HepG2 (cell line): Measurements from ENCODE around the gene VWA3A. TPM values are rescaled to one million over a fixed set of nuclear protein-coding genes. Genes with fewer than 3 reads are reported as not detected.
A peak's percentile ranks its signal among the peaks of the same experiment; 100 is the strongest.

ENCODE experiments used
- CREB3 ChIP-seq: sonication (generic); formaldehyde crosslinking; IDR thresholded peaks from 2 replicates; pipeline ENCODE4 v1.5.0; 2020; ENCODE audit warnings: missing genetic modification reagents
- DMAP1 ChIP-seq: IDR thresholded peaks from 2 replicates; pipeline ENCODE4 v1.6.1; 2016
- GPBP1L1 ChIP-seq: sonication (generic); formaldehyde crosslinking; IDR thresholded peaks from 2 replicates; pipeline ENCODE4 v1.5.0; 2020; ENCODE audit warnings: mild to moderate bottlenecking, missing genetic modification reagents
- NFRKB ChIP-seq: fragments of 450-650 bp; IDR thresholded peaks from 2 replicates; pipeline ENCODE4 v1.6.1; 2017
- NR2F1 ChIP-seq, 2 experiments: fragments of 450-650 bp in 1 of 2; formaldehyde crosslinking in 1 of 2; IDR thresholded peaks; 2 replicates each; pipeline versions ENCODE4 v1.5.0 to v1.6.1; 2016 to 2020; ENCODE audit warnings: mild to moderate bottlenecking in 1 of 2, missing compliant biosample characterization in 1 of 2, missing genetic modification reagents in 1 of 2, moderate library complexity in 1 of 2
- PRMT3 ChIP-seq: sonication (generic); formaldehyde crosslinking; IDR thresholded peaks from 2 replicates; pipeline ENCODE4 v1.8.1; 2022; ENCODE audit warnings: low read depth, mild to moderate bottlenecking, moderate library complexity, missing genetic modification reagents, borderline replicate concordance
- SYNCRIP ChIP-seq: fragments of 200-400 bp; formaldehyde crosslinking; IDR thresholded peaks from 2 replicates; pipeline ENCODE4 v1.6.1; 2018; ENCODE audit warnings: mild to moderate bottlenecking, low read depth, low read length; ENCODE audit not compliant: insufficient read depth
- THAP7 ChIP-seq: sonication (generic); formaldehyde crosslinking; IDR thresholded peaks from 2 replicates; pipeline ENCODE4 v1.8.1; 2023; ENCODE audit warnings: mild to moderate bottlenecking, missing genetic modification reagents
- ZBTB1 ChIP-seq: sonication (generic); formaldehyde crosslinking; IDR thresholded peaks from 2 replicates; pipeline ENCODE4 v1.4.0; 2020; ENCODE audit warnings: missing genetic modification reagents, borderline replicate concordance
- ZNF512 ChIP-seq: sonication (generic); formaldehyde crosslinking; IDR thresholded peaks from 2 replicates; pipeline ENCODE4 v1.4.0; 2020; ENCODE audit warnings: mild to moderate bottlenecking, missing genetic modification reagents
- ZNF816 ChIP-seq: sonication (generic); formaldehyde crosslinking; IDR thresholded peaks from 2 replicates; pipeline ENCODE4 v1.8.0; 2022; ENCODE audit warnings: missing genetic modification reagents, mild to moderate bottlenecking, borderline replicate concordance
- ZSCAN31 ChIP-seq: sonication (generic); formaldehyde crosslinking; IDR thresholded peaks from 2 replicates; pipeline ENCODE4 v1.5.0; 2020; ENCODE audit warnings: low read depth, mild to moderate bottlenecking, missing genetic modification reagents
- polyA plus RNA-seq, 8 experiments: library from polyadenylated mRNA; depleted of rRNA in 3 of 8; stranded (reverse) in 7 of 8; unstranded in 1 of 8; fragments of >200 nt; fragmentation: Illumina TruSeq in 4 of 8; extraction: Trizol in 4 of 8; gene quantifications; 2 replicates each; pipeline versions ENCODE4 v1.2.1 to v1.2.3, GENCODE V29; 2011 to 2016; ENCODE audit warnings: low read depth in 4 of 8, missing spikeins in 1 of 8, mixed read lengths in 1 of 8; ENCODE audit not compliant: insufficient read depth in 1 of 8
- total RNA-seq, 5 experiments: library from RNA; depleted of rRNA; stranded (reverse); fragments of >200 nt; fragmentation: Illumina TruSeq; extraction: Trizol; gene quantifications; 2 replicates each; pipeline ENCODE4 v1.2.3, GENCODE V29; 2016; ENCODE audit warnings: low read depth in 1 of 5
- TF ChIP-seq, protein P1 (sequence below): sonication (generic); formaldehyde crosslinking; IDR thresholded peaks from 2 replicates; pipeline ENCODE4 v1.8.0; 2022; ENCODE audit warnings: mild to moderate bottlenecking, missing genetic modification reagents, borderline replicate concordance
- TF ChIP-seq, protein P2 (sequence below): sonication (generic); formaldehyde crosslinking; IDR thresholded peaks from 2 replicates; pipeline ENCODE4 v1.5.1; 2020; ENCODE audit warnings: missing genetic modification reagents, mild to moderate bottlenecking, borderline replicate concordance
- TF ChIP-seq, protein P3 (sequence below): sonication (generic); formaldehyde crosslinking; IDR thresholded peaks from 2 replicates; pipeline ENCODE4 v1.4.0; 2020; ENCODE audit warnings: missing genetic modification reagents, mild to moderate bottlenecking, borderline replicate concordance

Gene VWA3A
- total and polyA plus RNA-seq, 2 of the 13 experiments (the other 11 are each of a cell fraction or from before 2014, with no cell fraction given), result 0.03 to 0.07 TPM

GRCh38 chr16:22192261-22193062 is 100.1 kb downstream of the VWA3A start (continued):
- TF ChIP-seq, protein P1, sequence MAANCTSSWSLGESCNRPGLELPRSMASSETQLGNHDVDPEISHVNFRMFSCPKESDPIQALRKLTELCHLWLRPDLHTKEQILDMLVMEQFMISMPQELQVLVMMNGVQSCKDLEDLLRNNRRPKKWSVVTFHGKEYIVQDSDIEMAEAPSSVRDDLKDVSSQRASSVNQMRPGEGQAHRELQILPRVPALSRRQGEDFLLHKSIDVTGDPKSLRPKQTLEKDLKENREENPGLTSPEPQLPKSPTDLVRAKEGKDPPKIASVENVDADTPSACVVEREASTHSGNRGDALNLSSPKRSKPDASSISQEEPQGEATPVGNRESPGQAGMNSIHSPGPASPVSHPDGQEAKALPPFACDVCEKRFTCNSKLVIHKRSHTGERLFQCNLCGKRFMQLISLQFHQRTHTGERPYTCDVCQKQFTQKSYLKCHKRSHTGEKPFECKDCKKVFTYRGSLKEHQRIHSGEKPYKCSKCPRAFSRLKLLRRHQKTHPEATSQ, result peak; percentile 98; the same call in 1 of the 2 replicates
- TF ChIP-seq THAP7 (peak; percentile 28; the same call in 1 of the 2 replicates), ZNF816 (0 out of 2 replicates have a peak, but pooled peaks have one; percentile 95), NFRKB (no peak), GPBP1L1 (no peak), ZSCAN31 (CRISPR knock-in tag) (peak; percentile 97), DMAP1 (peak; percentile 93), ZBTB1 (CRISPR knock-in tag) (no peak), CREB3 (CRISPR knock-in tag) (no peak), SYNCRIP (no peak), ZNF512 (no peak), NR2F1 (CRISPR knock-in tag; IDR thresholded peaks at IDR 0.05) (no peak; a peak in 1 of 4 replicates), PRMT3 (CRISPR knock-in tag) (0 out of 2 replicates have a peak, but pooled peaks have one; percentile 68)
- TF ChIP-seq, protein P2, sequence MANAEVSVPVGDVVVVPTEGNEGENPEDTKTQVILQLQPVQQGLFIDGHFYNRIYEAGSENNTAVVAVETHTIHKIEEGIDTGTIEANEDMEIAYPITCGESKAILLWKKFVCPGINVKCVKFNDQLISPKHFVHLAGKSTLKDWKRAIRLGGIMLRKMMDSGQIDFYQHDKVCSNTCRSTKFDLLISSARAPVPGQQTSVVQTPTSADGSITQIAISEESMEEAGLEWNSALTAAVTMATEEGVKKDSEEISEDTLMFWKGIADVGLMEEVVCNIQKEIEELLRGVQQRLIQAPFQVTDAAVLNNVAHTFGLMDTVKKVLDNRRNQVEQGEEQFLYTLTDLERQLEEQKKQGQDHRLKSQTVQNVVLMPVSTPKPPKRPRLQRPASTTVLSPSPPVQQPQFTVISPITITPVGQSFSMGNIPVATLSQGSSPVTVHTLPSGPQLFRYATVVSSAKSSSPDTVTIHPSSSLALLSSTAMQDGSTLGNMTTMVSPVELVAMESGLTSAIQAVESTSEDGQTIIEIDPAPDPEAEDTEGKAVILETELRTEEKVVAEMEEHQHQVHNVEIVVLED, result peak; percentile 39; the same call in 1 of the 2 replicates
- TF ChIP-seq, protein P3, sequence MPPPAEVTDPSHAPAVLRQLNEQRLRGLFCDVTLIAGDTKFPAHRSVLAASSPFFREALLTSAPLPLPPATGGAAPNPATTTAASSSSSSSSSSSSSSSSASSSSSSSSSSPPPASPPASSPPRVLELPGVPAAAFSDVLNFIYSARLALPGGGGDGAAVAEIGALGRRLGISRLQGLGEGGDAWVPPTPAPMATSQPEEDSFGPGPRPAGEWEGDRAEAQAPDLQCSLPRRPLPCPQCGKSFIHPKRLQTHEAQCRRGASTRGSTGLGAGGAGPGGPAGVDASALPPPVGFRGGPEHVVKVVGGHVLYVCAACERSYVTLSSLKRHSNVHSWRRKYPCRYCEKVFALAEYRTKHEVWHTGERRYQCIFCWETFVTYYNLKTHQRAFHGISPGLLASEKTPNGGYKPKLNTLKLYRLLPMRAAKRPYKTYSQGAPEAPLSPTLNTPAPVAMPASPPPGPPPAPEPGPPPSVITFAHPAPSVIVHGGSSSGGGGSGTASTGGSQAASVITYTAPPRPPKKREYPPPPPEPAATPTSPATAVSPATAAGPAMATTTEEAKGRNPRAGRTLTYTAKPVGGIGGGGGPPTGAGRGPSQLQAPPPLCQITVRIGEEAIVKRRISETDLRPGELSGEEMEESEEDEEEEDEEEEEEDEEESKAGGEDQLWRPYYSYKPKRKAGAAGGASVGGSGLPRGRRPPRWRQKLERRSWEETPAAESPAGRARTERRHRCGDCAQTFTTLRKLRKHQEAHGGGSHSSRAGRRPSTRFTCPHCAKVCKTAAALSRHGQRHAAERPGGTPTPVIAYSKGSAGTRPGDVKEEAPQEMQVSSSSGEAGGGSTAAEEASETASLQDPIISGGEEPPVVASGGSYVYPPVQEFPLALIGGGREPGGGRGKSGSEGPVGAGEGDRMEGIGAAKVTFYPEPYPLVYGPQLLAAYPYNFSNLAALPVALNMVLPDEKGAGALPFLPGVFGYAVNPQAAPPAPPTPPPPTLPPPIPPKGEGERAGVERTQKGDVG (CRISPR knock-in tag), result peak; percentile 38; the same call in 1 of the 2 replicates
